HepG2 (cell line): ENCODE data around the gene YIPF4. TPM values are rescaled to one million over a fixed set of nuclear protein-coding genes. Genes with fewer than 3 reads are reported as not detected.
A peak's percentile ranks its signal among the peaks of the same experiment; 100 is the strongest.

Source experiments
- FOSL1 ChIP-seq: sonication (generic); formaldehyde crosslinking; IDR thresholded peaks from 2 replicates; pipeline ENCODE4 v1.9.0; 2021; ENCODE audit warnings: missing genetic modification reagents, borderline replicate concordance
- HNRNPK ChIP-seq: fragments of 200-400 bp; formaldehyde crosslinking; IDR thresholded peaks from 2 replicates; pipeline ENCODE4 v1.6.1; 2018; ENCODE audit warnings: low read length, low read depth, moderate library complexity, mild to moderate bottlenecking; ENCODE audit not compliant: poor library complexity, severe bottlenecking
- HOXA5 ChIP-seq: sonication (generic); formaldehyde crosslinking; IDR thresholded peaks from 2 replicates; pipeline ENCODE4 v1.4.0; 2020; ENCODE audit warnings: missing genetic modification reagents
- KMT2B ChIP-seq: IDR thresholded peaks from 2 replicates; pipeline ENCODE4 v1.6.1; 2016; ENCODE audit warnings: missing genetic modification reagents, missing compliant biosample characterization
- MAF1 ChIP-seq: sonication (generic); formaldehyde crosslinking; IDR thresholded peaks from 2 replicates; pipeline ENCODE4 v1.5.0; 2020; ENCODE audit warnings: missing genetic modification reagents, borderline replicate concordance
- MTA1 ChIP-seq: sonication (generic); formaldehyde crosslinking; IDR thresholded peaks from 2 replicates; pipeline ENCODE4 v1.4.0; 2020; ENCODE audit warnings: missing genetic modification reagents, mild to moderate bottlenecking, borderline replicate concordance
- NR2F1 ChIP-seq, 2 experiments: fragments of 450-650 bp in 1 of 2; formaldehyde crosslinking in 1 of 2; IDR thresholded peaks; 2 replicates each; pipeline versions ENCODE4 v1.5.0 to v1.6.1; 2016 to 2020; ENCODE audit warnings: mild to moderate bottlenecking in 1 of 2, missing compliant biosample characterization in 1 of 2, missing genetic modification reagents in 1 of 2, moderate library complexity in 1 of 2
- NRL ChIP-seq: sonication (generic); formaldehyde crosslinking; IDR thresholded peaks from 2 replicates; pipeline ENCODE4 v1.5.0; 2020; ENCODE audit warnings: missing genetic modification reagents, mild to moderate bottlenecking, moderate library complexity, borderline replicate concordance
- PRPF4 ChIP-seq: fragments of 200-400 bp; formaldehyde crosslinking; IDR thresholded peaks from 2 replicates; pipeline ENCODE4 v1.6.1; 2016; ENCODE audit warnings: low read length, low read depth; ENCODE audit not compliant: poor library complexity, severe bottlenecking
- SMAD9 ChIP-seq: sonication (generic); formaldehyde crosslinking; IDR thresholded peaks from 2 replicates; pipeline ENCODE4 v1.5.1; 2020; ENCODE audit warnings: mild to moderate bottlenecking, missing genetic modification reagents
- SP4 ChIP-seq: sonication (generic); formaldehyde crosslinking; IDR thresholded peaks from 2 replicates; pipeline ENCODE4 v1.8.1; 2023; ENCODE audit warnings: mild to moderate bottlenecking, missing genetic modification reagents
- SYNCRIP ChIP-seq: fragments of 200-400 bp; formaldehyde crosslinking; IDR thresholded peaks from 2 replicates; pipeline ENCODE4 v1.6.1; 2018; ENCODE audit warnings: mild to moderate bottlenecking, low read depth, low read length; ENCODE audit not compliant: insufficient read depth
- ZNF17 ChIP-seq: sonication (generic); formaldehyde crosslinking; IDR thresholded peaks from 2 replicates; pipeline ENCODE4 v1.5.0; 2020; ENCODE audit warnings: mild to moderate bottlenecking, missing genetic modification reagents
- ZNF33B ChIP-seq: sonication (generic); formaldehyde crosslinking; IDR thresholded peaks from 2 replicates; pipeline ENCODE4 v1.5.1; 2020; ENCODE audit warnings: mild to moderate bottlenecking, missing genetic modification reagents
- ZNF546 ChIP-seq: sonication (generic); formaldehyde crosslinking; conservative IDR thresholded peaks from 2 replicates; pipeline ENCODE4 v1.8.1; 2023; ENCODE audit warnings: mild to moderate bottlenecking, missing genetic modification reagents
- ZNF605 ChIP-seq: sonication (generic); formaldehyde crosslinking; IDR thresholded peaks from 2 replicates; pipeline ENCODE4 v1.8.0; 2022; ENCODE audit warnings: mild to moderate bottlenecking, missing genetic modification reagents
- ZNF790 ChIP-seq: sonication (generic); formaldehyde crosslinking; IDR thresholded peaks from 2 replicates; pipeline ENCODE4 v1.8.0; 2022; ENCODE audit warnings: missing genetic modification reagents, mild to moderate bottlenecking, borderline replicate concordance
- ZNF878 ChIP-seq: sonication (generic); formaldehyde crosslinking; IDR thresholded peaks from 2 replicates; pipeline ENCODE4 v1.8.1; 2023; ENCODE audit warnings: mild to moderate bottlenecking, missing genetic modification reagents, moderate library complexity
- polyA plus RNA-seq, 8 experiments: library from polyadenylated mRNA; depleted of rRNA in 3 of 8; stranded (reverse) in 7 of 8; unstranded in 1 of 8; fragments of >200 nt; fragmentation: Illumina TruSeq in 4 of 8; extraction: Trizol in 4 of 8; gene quantifications; 2 replicates each; pipeline versions ENCODE4 v1.2.1 to v1.2.3, GENCODE V29; 2011 to 2016; ENCODE audit warnings: low read depth in 4 of 8, missing spikeins in 1 of 8, mixed read lengths in 1 of 8; ENCODE audit not compliant: insufficient read depth in 1 of 8
- total RNA-seq, 5 experiments: library from RNA; depleted of rRNA; stranded (reverse); fragments of >200 nt; fragmentation: Illumina TruSeq; extraction: Trizol; gene quantifications; 2 replicates each; pipeline ENCODE4 v1.2.3, GENCODE V29; 2016; ENCODE audit warnings: low read depth in 1 of 5
- TF ChIP-seq, protein P1 (sequence below): sonication (generic); formaldehyde crosslinking; IDR thresholded peaks from 2 replicates; pipeline ENCODE4 v1.4.0; 2020; ENCODE audit warnings: missing genetic modification reagents
- TF ChIP-seq, protein P2 (sequence below): sonication (generic); formaldehyde crosslinking; IDR thresholded peaks from 2 replicates; pipeline ENCODE4 v1.8.0; 2022; ENCODE audit warnings: mild to moderate bottlenecking, missing genetic modification reagents, moderate library complexity
- TF ChIP-seq, protein P3 (sequence below): sonication (generic); formaldehyde crosslinking; IDR thresholded peaks from 2 replicates; pipeline ENCODE4 v1.5.0; 2020; ENCODE audit warnings: missing genetic modification reagents
- TF ChIP-seq, protein P4 (sequence below): sonication (generic); formaldehyde crosslinking; IDR thresholded peaks from 2 replicates; pipeline ENCODE4 v1.4.0; 2020; ENCODE audit warnings: missing genetic modification reagents, low read depth, mild to moderate bottlenecking, borderline replicate concordance

YIPF4 gene
- total and polyA plus RNA-seq, 2 of the 13 experiments (the other 11 are each of a cell fraction or from before 2014, with no cell fraction given): 19.0 to 43.9 TPM

DNA sequence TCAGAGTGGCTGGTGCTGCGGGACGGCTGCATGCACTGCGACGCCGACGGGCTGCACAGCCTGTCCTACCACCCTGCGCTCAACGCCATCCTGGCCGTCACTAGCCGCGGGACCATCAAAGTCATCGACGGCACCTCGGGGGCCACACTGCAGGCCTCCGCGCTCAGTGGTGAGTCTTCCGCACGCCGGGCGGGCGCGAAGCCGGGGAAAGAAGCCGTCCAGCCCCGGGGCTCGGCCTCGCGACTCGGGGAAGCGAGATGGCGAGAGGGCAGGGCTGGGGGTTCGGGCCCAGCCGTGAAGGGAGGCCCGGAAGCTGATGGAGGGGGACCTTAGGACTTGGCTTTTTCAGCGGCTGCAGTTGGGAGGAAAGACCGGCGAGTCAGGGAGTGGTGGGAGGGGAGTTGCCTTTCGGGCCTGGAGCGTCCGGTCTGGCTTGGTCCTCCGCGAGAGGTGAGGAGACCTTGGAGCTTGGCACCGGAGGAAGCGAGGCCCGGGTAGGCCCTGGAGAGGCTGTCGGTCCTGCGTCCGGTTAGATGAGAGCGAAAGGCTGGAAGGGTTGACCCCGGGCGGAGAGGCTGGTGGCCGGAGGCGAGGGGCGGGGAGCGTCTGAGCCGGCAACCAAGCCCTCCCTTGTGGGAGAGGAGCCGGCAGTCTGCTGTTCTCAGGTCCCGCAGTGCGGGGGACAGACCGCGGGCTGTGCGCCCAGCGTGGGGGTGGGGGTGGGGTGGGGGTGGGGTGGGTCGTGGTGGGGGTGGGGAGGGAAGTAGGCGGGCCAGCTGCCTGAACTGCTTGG is 79.8 kb downstream of the YIPF4 start (continued):
- TF ChIP-seq ZNF790: 0 out of 2 replicates have a peak, but pooled peaks have one; percentile 8
- peak; percentile 68; the same call in 1 of the 2 replicates for TF ChIP-seq ZNF33B (CRISPR knock-in tag)
- no peak for TF ChIP-seq FOSL1 (CRISPR knock-in tag)
- TF ChIP-seq, protein P1, sequence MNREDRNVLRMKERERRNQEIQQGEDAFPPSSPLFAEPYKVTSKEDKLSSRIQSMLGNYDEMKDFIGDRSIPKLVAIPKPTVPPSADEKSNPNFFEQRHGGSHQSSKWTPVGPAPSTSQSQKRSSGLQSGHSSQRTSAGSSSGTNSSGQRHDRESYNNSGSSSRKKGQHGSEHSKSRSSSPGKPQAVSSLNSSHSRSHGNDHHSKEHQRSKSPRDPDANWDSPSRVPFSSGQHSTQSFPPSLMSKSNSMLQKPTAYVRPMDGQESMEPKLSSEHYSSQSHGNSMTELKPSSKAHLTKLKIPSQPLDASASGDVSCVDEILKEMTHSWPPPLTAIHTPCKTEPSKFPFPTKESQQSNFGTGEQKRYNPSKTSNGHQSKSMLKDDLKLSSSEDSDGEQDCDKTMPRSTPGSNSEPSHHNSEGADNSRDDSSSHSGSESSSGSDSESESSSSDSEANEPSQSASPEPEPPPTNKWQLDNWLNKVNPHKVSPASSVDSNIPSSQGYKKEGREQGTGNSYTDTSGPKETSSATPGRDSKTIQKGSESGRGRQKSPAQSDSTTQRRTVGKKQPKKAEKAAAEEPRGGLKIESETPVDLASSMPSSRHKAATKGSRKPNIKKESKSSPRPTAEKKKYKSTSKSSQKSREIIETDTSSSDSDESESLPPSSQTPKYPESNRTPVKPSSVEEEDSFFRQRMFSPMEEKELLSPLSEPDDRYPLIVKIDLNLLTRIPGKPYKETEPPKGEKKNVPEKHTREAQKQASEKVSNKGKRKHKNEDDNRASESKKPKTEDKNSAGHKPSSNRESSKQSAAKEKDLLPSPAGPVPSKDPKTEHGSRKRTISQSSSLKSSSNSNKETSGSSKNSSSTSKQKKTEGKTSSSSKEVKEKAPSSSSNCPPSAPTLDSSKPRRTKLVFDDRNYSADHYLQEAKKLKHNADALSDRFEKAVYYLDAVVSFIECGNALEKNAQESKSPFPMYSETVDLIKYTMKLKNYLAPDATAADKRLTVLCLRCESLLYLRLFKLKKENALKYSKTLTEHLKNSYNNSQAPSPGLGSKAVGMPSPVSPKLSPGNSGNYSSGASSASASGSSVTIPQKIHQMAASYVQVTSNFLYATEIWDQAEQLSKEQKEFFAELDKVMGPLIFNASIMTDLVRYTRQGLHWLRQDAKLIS (CRISPR knock-in tag): peak; percentile 59; the same call in 1 of the 2 replicates
- TF ChIP-seq HOXA5 (CRISPR knock-in tag): peak; percentile 59; the same call in 1 of the 2 replicates
- no peak for TF ChIP-seq SP4 (CRISPR knock-in tag)
- TF ChIP-seq NRL (CRISPR knock-in tag): peak; percentile 77; the same call in 1 of the 2 replicates
- TF ChIP-seq ZNF546 (CRISPR knock-in tag): peak; percentile 17; the same call in 1 of the 2 replicates
- TF ChIP-seq ZNF878 (CRISPR knock-in tag): no peak
- TF ChIP-seq, protein P2, sequence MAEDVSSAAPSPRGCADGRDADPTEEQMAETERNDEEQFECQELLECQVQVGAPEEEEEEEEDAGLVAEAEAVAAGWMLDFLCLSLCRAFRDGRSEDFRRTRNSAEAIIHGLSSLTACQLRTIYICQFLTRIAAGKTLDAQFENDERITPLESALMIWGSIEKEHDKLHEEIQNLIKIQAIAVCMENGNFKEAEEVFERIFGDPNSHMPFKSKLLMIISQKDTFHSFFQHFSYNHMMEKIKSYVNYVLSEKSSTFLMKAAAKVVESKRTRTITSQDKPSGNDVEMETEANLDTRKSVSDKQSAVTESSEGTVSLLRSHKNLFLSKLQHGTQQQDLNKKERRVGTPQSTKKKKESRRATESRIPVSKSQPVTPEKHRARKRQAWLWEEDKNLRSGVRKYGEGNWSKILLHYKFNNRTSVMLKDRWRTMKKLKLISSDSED (CRISPR knock-in tag): no peak
- no peak for TF ChIP-seq ZNF17 (CRISPR knock-in tag)
- no peak for TF ChIP-seq SMAD9
- no peak for TF ChIP-seq NR2F1 (CRISPR knock-in tag; IDR thresholded peaks at IDR 0.05)
- TF ChIP-seq, protein P3, sequence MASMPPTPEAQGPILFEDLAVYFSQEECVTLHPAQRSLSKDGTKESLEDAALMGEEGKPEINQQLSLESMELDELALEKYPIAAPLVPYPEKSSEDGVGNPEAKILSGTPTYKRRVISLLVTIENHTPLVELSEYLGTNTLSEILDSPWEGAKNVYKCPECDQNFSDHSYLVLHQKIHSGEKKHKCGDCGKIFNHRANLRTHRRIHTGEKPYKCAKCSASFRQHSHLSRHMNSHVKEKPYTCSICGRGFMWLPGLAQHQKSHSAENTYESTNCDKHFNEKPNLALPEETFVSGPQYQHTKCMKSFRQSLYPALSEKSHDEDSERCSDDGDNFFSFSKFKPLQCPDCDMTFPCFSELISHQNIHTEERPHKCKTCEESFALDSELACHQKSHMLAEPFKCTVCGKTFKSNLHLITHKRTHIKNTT: no peak
- TF ChIP-seq HNRNPK: peak; percentile 73
- TF ChIP-seq MAF1: peak; percentile 6; the same call in 1 of the 2 replicates
- TF ChIP-seq PRPF4: no peak
- no peak for TF ChIP-seq KMT2B (CRISPR knock-in tag)
- TF ChIP-seq SYNCRIP: no peak
- TF ChIP-seq ZNF605 (CRISPR knock-in tag): no peak
- TF ChIP-seq MTA1 (CRISPR knock-in tag): 0 out of 2 replicates have a peak, but pooled peaks have one; percentile 57
- TF ChIP-seq, protein P4, sequence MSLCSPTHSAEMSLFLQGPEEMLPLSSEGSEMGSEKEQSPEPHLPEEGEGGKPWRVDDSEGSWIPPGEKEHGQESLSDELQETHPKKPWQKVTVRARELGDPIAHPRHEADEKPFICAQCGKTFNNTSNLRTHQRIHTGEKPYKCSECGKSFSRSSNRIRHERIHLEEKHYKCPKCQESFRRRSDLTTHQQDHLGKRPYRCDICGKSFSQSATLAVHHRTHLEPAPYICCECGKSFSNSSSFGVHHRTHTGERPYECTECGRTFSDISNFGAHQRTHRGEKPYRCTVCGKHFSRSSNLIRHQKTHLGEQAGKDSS (CRISPR knock-in tag): no peak; the same call in none of the 2 replicates
